HFF-Myc (cell line): ENCODE data around the gene ANAPC5.

ENCODE experiments used
- DNase-seq: peaks from one replicate; pipeline ENCODE4 v3.0.0-alpha.2; 2011; ENCODE audit warnings: low read depth; ENCODE audit errors: extremely low read depth
- H3K4me3 ChIP-seq: replicated peaks from 2 replicates; pipeline ENCODE4 v1.5.1; 2011; ENCODE audit warnings: low read depth, mild to moderate bottlenecking, control low read depth, low read length
- CTCF ChIP-seq: IDR thresholded peaks from 2 replicates; pipeline ENCODE4 v1.5.1; 2012; ENCODE audit warnings: mild to moderate bottlenecking, low read depth, low read length, control low read depth; ENCODE audit errors: missing control alignments

The ANAPC5 gene

GRCh38 chr12:121264951-121265515, 87.2 kb downstream of the ANAPC5 start:
- H3K4me3 ChIP-seq = no peak overlapping the region
- DNase-seq = no peak
- TF ChIP-seq CTCF = no peak

DNA sequence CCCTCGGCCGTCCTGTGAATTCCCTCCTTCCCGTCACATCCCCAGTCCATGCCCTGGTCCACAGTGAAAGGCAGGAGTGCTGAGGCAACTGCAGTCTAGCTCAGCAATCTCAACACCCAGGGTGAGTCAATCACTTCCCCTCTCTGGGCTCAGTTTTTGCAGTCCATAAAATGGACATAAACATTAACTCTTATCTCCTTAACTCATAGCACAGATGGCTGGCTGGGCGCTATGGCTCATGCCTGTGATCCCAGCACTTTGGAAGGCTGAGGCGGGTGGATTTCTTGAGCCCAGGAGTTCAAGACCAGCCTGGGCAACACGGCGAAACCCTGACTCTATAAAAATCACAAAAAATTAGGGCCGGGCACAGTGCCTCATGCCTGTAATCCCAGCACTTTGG, 88.1 kb downstream of the ANAPC5 start:
- TF ChIP-seq CTCF = no peak
- H3K4me3 ChIP-seq = no peak overlapping the region

GRCh38 chr12:121263206-121263935, 88.8 kb downstream of the ANAPC5 start:
- TF ChIP-seq CTCF = no peak
- H3K4me3 ChIP-seq = no peak overlapping the region
- DNase-seq = no peak

More for the DNA sequence above, 88.1 kb downstream of the ANAPC5 start:
- no peak for DNase-seq

DNA sequence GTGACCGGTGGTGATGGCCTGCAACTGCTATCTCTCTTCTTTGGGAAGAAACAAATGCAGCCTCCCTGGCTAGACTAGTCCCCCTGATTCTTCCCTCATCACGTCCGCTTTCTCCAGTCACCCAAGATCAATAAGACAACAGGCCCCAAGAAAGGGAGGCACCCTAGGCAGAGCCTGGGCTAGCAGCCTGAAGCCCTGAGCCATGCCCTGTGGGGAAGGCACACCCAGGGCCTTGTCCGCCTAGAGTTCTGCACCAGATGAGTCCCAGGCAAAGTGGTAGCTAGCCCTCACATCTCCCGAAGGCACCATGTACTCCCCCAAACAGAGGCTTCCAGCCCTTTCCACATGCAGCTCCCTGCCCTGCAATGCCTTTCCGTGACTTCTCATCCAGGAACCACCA, 90.8 kb downstream of the ANAPC5 start:
- no peak for TF ChIP-seq CTCF
- DNase-seq = no peak
- no peak overlapping the region for H3K4me3 ChIP-seq

DNA sequence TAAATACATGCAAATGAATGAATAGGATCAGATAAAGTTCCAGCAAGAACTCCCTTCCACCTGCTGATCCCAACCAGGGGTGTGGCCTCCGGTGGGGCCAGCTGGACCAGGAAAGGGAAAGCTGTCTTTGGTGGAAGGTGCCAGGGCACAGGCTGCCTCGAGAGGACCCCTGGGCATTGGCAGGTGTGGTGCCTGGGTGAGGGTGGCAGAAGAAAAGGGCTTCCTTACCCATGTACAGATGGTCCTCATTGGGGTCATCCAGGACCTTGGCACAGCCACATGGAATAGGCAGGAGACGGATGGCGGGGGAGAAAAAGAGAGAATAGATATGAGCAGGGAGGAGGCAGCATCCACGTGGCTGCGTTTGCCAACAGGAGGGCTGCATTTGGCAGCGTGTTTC, 92.1 kb downstream of the ANAPC5 start:
- no peak for DNase-seq
- TF ChIP-seq CTCF = no peak
- H3K4me3 ChIP-seq = no peak overlapping the region

DNA sequence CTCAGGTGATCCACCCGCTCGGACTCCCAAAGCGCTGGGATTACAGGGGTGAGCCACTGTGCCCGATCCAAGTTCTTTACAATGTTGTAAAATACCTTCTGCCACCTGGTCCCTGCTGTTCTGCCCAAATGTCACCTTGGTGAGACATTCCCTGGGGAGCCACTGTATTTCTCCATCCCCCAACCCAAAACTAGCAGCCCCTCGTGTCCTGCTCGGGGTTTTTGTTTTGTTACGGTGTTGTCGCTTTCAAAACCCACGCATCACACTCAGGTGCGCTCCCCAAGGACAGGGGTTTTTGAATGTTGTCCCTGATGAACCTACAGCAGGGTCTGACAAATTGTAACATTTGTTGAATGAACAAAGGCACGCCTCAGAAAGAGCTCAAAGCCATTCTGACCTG, 93.1 kb downstream of the ANAPC5 start:
- H3K4me3 ChIP-seq = no peak overlapping the region
- DNase-seq = no peak
- TF ChIP-seq CTCF = no peak
